NCI-H526 (cell line): ENCODE results near the gene ERGIC1.

Experiments used
- DNase-seq, 2 experiments: peaks; one replicate each; lab custom pipeline; 2025; lab: John Stamatoyannopoulos, UW

The ERGIC1 gene

DNA sequence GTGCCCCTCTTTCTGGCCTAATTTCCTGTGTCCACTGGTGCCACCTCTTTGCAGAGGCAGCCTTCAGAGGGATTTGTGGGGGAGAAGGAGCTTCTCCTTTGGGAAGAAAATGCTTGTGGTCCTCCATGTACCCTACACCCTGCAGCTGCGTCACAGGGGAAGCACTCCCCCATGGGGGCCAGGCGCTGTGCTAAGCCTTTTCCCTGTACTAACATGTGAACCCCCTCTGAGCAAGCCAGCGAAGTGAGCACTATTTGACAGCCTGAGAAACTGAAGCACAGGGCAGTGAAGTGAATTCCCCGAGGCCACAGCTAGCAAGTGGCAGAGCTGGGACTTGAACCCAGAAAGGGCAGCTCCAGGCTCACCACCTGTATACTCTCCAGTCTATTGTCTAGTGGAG lies 32.3 kb downstream of the ERGIC1 start:
- DNase-seq = no peak

DNA sequence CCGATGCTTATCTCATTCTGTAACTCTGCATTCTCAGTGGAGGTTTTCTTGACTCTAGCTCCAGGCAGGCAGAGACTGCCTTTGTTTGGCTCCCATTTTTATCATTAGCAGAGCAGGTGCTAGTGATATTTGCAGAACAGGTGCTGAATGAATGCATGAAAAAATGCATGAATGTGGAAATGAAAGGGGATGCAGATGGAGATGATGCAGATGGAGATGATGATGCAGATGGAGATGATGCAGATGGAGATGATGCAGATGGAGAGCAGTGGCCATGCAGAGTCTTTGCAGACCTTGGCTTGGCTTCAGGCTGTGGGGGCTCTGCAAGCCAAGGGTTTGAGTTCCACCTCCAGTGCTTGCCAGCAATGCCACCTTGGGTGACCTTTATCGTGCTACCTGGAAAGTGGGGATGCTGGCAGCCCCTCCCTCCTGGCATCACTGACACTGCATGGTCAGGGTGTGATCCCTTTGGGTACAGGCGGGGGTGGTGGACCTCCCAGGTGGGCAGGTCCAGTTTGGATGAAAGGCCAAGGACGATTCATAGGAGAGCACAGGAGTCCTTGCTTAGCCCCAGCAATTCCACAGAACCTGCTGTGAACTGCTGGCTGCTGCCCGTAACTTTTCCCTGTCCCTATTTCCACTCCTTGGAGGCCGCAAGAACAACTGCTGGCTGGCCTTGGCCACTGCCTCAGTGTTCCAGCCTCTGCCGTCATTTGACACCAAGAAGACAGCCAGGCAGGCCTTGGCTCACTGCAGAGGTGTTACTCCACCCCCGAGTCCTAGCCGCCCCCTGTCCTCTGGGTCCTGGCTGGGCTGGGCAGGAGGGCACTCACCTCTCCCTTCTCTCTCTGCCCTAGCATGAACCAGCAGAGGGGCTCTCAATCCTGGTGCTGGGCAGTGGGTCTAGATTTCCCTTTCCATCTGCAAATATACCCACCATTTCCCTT lies 33.0 kb downstream of the ERGIC1 start:
- no peak for DNase-seq

DNA sequence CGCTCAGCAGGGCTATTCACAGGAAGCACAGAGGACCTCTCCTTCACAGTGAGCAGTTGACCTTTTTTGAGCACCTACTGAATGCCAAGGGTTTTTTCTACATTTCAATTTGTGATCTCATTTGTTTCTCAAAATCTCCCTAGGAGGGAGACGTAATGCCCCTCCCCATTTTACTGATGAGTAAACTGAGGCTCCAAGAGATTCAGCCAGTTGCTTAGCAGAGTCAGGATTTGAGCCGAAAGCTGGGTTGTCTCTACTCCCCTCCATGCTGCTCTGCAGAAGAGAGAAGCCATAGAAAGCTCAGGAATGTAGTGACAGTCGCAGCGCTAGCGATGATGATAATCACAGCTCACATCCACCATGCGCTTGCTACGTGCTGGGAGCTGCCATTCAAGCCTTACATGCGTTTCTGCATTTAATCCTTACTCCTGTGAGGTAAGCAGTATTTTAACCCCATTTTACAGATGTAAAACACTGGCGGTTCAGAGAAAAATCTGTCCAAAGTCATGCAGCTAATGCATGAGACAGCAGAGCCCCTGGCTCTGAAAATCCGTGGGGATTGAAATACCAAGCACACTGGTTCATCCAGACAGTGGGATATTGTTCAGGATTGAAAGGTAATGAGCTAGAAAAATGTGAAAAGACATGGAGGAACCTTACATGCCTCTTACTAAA lies 33.8 kb downstream of the ERGIC1 start:
- no peak for DNase-seq

DNA sequence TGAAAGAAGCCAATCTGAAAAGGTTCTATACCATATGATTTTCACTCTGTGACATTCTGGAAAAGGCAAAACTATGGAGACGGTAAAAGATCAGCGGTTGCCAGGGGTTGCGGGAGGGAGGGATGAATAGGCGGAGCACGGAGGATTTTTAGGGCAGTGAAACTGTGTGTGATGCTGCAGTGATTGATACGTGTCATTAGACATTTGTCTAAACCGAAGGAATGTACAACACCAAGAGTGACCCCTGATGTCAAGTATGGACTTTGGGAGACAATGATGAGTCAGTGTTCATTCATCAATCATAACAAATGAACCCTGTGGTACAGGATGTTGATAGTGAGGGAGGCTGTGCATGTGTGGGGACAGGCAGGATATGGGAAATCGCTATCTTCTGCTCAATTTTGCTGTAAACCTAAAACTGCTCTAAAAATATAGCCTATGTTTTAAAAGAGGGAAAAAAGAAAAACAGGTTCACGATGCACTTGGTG lies 34.4 kb downstream of the ERGIC1 start:
- DNase-seq = no peak

DNA sequence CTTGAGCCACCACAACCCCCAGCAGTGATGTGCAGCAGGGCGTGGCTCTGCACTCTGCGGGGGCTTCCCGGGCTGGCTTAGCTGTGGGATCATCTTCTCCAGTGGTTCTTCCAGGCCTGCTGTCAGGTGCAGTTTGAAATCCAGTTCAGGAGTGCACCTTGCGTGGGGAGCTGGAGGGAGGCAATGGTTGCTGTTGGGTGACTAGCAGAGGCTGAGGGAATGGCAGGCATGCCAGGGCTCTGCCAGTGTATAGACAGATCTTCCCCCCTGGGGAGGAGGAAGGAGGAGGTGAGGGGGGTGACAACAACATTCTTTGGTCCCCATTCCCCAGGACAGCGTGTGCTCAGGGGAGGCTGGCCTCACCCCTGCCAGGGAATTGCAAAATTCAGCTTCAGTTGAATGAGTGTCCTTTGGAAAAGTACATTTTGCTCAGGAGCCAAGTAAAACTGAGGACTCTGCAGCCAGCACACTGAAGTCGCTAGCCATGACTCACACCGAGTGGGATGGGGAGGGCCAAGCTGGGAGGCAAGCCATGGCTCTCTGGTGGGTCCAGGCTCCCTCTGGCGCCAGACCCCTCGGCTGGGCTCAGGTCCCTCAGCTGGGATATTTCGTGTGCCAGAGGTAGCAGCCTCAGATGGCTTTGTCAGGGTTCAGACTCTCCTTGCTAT lies 35.0 kb downstream of the ERGIC1 start:
- DNase-seq = no peak

DNA sequence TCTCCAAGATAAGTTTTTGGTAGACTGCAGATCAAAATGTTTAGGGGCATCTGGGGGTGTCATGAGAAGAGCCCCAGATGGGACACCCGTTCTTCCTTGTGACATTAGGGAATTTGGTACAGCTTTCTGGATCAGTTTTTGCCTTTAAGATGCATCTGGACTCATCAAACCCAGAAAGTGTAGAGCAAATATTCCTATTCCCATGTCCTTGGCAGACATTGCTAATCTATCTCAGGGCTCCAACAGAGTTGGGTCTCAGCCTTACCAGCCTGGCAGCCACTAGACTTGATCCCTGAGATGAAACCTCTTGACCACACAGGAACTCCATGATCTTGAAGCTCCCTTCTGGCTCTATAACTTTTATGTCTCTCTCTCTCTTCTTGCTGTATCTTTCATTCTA lies 35.6 kb downstream of the ERGIC1 start:
- no peak for DNase-seq

DNA sequence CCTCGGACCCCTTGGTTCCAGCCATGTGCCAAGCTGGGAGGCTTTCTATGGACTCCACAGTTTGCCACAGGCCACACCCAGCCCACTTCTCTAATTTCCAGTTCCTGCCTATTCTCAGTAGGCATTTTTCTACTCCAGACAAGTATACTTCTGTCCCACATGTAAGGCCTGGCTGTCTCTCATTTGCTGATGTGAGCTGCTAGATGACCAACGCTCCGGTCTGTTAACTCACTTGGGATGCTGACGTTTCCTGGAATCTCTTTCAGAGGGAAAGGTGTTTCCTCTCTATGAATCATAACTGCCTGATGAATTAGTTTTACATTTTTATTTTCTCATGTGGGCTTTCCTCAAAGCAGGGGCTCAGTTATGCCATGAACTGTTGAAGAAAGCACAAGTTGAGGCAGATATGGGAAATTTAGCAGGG lies 36.3 kb downstream of the ERGIC1 start:
- no peak for DNase-seq

DNA sequence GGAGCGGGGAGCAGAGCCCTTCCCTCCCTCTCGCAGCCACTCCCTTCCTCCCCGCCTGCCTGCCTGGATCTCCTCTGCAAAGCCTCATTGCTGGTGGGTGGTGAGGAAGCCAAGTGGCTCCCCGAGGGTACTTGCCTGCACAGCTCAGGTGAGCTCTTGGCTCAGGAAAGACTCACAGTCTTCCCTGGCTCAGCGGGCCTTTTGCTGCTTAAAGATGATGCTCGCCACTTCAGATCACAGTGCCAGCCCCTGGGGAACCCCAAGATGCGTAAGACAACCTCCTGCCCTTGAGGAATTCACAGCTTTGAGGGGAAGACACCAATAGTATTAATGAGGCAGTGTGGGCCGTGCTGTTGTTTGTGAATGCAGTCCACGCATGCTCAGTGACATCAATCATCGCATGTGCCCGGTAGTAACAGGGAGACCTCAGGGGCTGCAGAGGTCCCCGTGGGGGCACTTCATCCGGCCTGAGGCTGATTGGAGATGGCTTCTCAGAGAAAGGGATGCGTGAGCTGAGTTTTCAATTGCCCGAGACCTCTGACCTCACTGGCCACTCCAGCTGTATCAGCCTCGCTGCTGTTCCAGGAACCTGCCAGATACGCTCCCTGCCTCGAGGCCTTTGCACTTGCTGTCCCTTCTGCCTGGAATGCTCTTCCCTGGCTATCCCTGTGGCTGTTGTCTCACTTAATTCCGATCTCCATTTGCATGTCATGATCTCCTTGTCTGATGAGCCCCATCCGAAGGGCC lies 36.8 kb downstream of the ERGIC1 start:
- DNase-seq = no peak

DNA sequence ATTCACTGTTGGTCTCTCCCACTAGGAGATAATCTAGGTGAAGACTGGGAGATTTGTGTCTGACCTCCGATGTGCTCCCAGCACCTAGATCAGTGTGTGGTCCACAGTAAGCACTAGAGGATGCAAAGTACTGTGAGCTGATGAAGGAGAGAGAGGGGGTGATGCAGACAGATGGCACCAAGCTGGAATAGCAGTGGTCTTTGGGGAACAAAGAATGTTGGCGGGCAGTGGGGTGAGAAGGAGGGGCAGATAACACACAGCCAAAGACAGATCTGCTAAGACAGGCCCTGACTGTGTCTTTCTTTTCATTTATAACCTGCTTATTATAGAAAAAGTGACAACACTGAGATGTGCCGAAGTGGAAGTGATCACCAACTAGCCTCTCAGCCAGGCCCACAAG lies 37.5 kb downstream of the ERGIC1 start:
- no peak for DNase-seq

DNA sequence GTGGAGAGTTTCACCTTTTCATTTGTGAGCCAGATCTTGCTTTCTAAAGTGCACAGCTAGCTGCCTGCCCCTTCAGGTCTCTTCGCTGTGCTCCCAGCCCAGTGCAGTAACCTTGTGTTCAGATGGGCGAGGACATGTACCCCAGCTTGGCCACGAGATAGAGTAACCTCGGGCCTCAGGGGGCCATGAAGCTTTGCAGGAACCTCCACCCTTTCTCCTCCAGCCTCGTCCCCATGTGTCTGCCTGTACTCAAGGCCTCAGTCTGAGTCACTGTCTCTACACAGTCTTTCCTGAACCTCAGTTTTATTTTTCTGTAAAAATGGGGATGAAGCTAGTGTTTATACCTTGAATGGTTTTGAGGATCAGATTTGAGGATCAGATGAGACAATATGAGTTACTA lies 37.9 kb downstream of the ERGIC1 start:
- DNase-seq = no peak

DNA sequence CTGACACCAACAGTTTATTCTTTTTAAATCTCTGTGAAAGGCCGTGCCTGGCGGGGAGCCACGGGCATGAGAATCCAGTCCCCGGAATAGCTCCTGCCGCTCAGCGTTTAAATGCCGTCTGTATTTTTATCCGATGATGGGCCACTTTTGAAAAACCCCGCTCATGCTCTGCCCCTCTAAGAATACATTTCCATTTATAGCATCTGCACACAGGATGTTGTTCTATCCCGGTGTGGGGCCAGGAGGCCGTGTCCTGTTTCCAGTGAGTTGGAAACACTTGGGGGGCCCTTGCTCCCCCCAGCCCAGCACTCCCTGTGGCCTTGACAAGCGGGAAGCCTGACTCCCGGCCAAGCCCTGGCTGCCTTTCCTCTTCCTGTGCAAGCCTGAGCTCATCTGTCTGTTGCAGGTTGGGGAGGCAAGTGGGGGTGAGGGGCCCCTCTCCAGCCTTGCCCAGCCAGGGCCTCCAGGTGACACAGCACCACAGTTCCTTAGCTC lies 39.0 kb downstream of the ERGIC1 start:
- no peak for DNase-seq

DNA sequence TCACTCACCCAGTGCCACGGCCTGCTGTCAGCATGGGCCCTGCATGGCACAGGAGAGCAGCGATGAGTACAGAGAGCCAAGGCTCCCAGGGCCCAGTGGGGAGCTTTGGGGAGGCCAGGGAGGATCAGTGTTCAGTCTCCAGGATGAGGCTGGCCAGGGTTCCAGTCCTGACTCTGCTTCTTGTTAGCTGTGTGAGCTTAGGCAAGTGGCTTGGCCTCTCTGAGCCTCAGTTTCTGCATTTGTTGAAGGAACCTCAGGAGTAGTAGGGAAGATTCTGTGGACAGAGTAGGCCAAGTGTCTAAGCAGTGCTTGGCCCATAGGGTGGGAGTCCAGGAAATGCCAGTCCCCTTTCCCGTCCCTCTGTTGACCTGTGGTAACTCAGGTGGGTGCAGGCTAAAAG lies 39.5 kb downstream of the ERGIC1 start:
- DNase-seq = no peak

DNA sequence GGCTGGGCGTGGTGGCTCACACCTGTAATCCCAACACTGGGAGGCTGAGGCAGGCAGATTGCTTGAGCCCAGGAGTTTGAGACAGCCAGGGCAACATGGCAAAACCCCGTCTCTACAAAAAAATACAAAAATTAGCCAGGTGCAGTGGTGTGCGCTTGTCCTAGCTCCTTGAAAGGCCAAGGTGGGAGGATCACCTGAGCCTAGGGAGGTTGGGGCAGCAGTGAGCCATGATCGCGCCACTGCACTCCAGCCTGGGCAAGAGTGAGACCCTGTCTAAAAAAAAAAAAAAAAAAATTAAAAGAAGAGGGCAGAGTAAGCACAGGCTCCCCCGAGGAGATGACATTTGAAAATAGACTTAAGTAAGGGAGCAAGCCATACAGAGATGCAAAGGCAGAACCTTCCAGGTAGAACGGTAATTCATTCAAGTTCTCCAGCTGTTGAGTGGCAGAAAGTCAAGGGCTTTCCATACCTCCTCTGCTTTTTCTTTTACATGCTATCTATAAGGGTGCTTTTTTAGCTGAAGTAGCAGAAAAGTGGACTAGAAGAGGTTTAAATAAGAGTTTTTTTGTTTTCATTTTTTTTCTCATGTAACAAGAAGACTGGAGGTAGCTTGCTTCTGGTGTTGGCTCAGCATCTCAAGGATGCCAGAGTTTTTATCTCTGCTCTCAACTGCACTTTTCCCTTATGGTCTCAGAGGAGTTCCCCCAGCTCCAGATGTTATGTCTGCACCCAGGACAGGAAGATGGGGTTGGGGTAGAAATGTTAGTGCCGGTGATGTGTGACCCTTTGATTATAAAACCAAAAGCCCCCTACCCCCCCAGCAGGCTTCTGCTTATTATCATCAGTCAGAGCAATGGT lies 40.8 kb downstream of the ERGIC1 start:
- no peak for DNase-seq

DNA sequence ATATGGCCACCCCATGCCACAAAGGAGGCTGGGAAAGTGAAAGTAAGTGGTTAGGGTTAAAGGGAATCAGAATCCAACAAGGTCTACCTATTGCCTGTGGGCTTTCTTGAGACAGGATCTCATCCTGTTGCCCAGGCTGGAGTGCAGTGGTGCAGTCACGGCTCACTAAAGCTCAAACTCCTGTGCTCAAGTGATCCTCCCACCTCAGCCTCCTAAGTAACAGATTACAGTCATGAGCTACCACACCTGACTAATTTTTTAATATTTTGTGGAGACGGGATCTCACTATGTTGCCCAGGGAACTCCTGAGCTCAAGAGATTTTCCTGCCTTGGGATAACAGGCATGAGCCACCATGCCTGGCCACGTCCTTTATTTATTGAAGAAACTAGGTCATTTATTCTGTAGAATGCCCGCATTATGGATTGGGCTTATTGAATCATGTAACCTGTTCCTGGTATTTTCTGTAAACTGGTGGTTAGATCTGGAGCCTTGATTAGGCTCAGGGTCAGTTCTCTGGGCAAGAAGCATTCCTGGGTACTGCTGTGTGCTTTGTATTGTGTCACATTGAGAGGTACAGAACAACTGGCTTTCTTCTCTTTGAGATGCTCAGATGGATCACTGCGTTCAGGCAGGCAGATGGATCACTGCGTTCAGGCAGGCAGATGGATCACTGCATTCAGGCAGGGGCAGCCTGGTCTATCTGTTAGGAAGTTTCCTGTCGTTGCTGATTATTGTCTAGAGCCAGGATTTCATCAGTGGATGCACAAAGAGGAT lies 41.6 kb downstream of the ERGIC1 start:
- no peak for DNase-seq

DNA sequence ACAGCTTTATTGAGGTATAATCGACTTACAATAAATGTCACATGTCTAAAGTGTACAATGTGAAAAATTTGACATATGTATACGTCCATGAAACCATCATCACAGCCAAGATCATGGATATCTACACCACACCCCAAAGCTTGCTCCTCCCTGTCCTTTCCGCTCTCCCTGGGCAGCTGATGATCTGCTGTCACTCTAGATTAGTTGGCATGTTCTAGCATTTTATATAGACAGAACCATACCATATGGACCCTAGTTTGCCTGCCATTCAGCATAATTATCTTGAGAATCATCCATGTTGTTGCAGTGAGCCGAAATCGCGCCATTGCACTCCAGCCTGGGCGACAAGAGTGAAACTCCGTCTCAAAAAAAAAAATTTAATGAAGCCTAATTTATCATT lies 42.5 kb downstream of the ERGIC1 start:
- DNase-seq = no peak

DNA sequence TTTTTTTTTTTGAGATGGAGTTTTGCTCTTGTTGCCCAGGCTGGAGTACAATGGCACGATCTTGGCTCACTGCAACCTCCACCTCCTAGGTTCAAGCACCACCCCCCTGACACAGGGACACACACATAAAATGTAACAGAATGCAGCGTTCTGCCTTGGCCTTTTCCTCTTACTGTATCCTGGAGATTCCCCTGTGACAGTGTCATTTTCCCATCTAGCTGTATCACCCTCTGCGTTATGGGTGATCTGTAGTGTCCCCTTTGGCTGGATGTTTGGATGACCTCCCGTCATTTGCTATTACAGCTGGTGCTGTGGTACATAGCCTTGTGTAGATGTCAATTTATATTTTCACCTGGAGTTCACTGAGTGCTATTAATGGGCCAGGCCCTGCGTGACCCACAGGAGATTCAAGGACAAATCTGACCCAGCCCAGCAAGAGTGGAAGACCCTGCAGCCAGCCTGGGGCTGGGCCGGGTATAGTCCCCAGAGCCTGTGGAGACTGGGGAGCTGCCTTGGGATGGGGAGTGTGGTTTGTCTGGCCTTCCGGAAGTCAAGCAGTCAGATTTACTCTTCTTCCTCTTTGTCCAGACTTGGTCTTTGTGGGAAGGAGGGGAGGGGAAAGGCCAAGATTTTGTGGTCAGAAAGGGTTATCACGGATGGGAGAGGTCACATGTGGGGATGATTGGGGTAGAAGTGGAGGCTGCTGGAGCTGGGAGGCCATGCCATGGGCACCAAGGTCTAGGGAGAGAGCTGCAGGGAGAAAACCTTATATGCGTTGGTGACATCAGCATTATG lies 43.6 kb downstream of the ERGIC1 start:
- no peak for DNase-seq

DNA sequence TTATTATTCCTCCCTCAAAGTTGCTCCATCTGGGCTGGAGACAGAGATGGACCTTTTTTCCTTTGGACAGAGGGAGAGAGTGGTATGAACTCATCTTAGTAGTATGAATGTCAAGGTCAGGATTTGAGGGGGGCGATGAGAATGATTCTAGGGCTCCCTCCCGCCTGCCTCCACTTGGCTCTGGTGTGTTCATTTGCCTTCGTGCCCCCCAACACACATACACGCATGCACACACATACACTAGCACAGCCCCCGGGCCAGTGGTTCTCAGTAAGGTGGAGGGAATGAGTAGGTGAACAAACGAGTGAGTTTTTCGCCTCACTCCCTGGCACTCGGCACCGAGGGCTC lies 44.5 kb downstream of the ERGIC1 start:
- DNase-seq = no peak

DNA sequence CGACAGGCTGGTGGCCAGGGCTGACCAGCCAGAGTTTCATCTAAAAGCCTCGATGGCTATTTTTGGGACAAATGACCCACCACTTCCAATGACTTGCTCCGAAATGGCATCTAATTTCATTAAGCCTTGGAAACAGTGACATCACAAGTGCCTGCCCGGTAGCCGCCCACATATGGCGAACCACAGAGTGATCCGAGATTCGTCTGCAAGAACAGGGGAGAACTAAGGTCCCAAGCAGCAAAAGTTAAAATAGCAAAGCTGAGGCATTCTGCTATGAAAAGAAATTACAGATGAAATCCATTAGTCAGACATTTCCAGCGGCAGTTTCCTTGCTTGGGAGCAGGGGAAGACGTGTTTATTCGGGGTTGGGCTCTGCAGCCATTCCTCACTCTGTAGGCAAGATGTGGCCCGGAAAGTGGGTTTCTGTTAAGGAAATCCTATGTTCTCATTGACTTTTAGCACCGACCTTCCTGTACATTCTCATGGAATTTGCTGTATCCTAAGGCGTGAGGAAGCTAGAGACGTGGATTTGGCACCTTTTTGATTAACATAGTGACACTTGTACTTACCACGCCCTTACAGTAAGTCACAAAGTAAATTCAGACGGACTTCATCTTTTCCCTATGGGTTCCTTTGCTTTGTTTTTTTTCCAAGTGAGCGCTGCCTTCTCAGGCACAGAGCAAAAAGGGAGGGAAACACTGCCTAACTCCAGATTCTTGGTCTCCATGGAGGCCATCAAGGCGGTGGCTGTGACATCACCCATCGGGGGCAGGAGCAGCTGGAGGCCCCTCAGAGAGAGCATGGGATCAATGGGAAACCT lies 45.1 kb downstream of the ERGIC1 start:
- no peak for DNase-seq
